ENCODE data around the gene USP16. TPM values are rescaled to one million over a fixed set of nuclear protein-coding genes. Genes with fewer than 3 reads are reported as not detected.
A peak's percentile ranks its signal among the peaks of the same experiment; 100 is the strongest.

The USP16 gene
- total RNA-seq, 1 experiment from 2014 or later, result 24.1 TPM

GRCh38 chr21:28993293-28993629 lies 31.2 kb upstream of the USP16 start:
- H3K27ac ChIP-seq (ENCODE audit: low read length), result peak overlapping the region; percentile 60
- H3K9me3 ChIP-seq (ENCODE audit: low read length), result no peaks in the 10 kb centered on the region
- TSS peak; percentile 99 for BruUV-seq (replicated peaks)
- H2AFZ ChIP-seq (ENCODE audit: low read length), result peak overlapping the region; percentile 83
- H3K4me2 ChIP-seq (ENCODE audit: low read length), result peak overlapping the region; percentile 84
- TF ChIP-seq EZH2 (IDR thresholded peaks at IDR 0.05; ENCODE audit: low read length, unreplicated experiment) (no peak), EZH2phosphoT487 (IDR thresholded peaks at IDR 0.05; ENCODE audit: borderline replicate concordance, low read length) (no peak), CTCF (conservative IDR thresholded peaks at IDR 0.05; ENCODE audit: low read depth, low read length) (no peak)
- H3K36me3 ChIP-seq (ENCODE audit: low read depth, low read length), result no peaks in the 10 kb centered on the region
- DNase-seq (no peak), ATAC-seq (no peak)
- intact Hi-C loops (cut with micrococcal nuclease), result loop anchor here (2.0 kb wide), 1 partner anchor 32 kb away; the partner anchor contains the start of gene USP16
- no peaks in the 10 kb centered on the region for H3K9me2 ChIP-seq (replicated peaks; ENCODE audit: low read length)
- no peaks in the 10 kb centered on the region for H3K27me3 ChIP-seq (ENCODE audit: low read length)
- ChIA-PET POLR2A (ENCODE audit: unreplicated experiment) (interaction anchor here (1.1 to 1.3 kb wide), 2 partner anchors 9 to 32 kb away, joined by 9 read pairs; no protein-coding TSS in a partner anchor), CTCF (no interaction called here)
- H3K79me2 ChIP-seq (ENCODE audit: low read length), result peaks cover 43% of the 10 kb centered on the region
- peak overlapping the region; percentile 67 for H3K9ac ChIP-seq (ENCODE audit: low read length)
- H3K4me3 ChIP-seq (ENCODE audit: low read length), result peak overlapping the region; percentile 83
- H3K4me1 ChIP-seq (ENCODE audit: insufficient read depth, low read length), result peaks cover 22% of the 10 kb centered on the region
- H4K20me1 ChIP-seq (ENCODE audit: low read length), result no peaks in the 10 kb centered on the region
- H3F3A ChIP-seq (ENCODE audit: low read length, unreplicated experiment), result no peaks in the 10 kb centered on the region

- H3K4me2 ChIP-seq (ENCODE audit: low read length), result peak overlapping the region; percentile 94
- H3K36me3 ChIP-seq (ENCODE audit: low read depth, low read length), result peaks cover 8% of the 10 kb centered on the region; the same call in 1 of the 2 replicates
- H3F3A ChIP-seq (ENCODE audit: low read length, unreplicated experiment), result no peaks in the 10 kb centered on the region
- H3K4me3 ChIP-seq (ENCODE audit: low read length), result peak overlapping the region; percentile 74
- ATAC-seq (peak; percentile 97), DNase-seq (peak; percentile 89)
- ChIA-PET CTCF (no interaction called here), POLR2A (ENCODE audit: unreplicated experiment) (interaction anchor here (1.1 to 1.2 kb wide), 2 partner anchors 10 to 22 kb away, joined by 9 to 15 read pairs; partner anchors contain the start of genes LTN1 and USP16)
- TSS peak; percentile 50 for BruUV-seq (replicated peaks)
- no peaks in the 10 kb centered on the region for H3K27me3 ChIP-seq (ENCODE audit: low read length)
- H2AFZ ChIP-seq (ENCODE audit: low read length), result peak overlapping the region; percentile 94
- no peaks in the 10 kb centered on the region for H3K9me2 ChIP-seq (replicated peaks; ENCODE audit: low read length)
- intact Hi-C loops (cut with micrococcal nuclease), result no loop called here
- H3K27ac ChIP-seq (ENCODE audit: low read length), result peak overlapping the region; percentile 56
- TF ChIP-seq CTCF (conservative IDR thresholded peaks at IDR 0.05; ENCODE audit: low read depth, low read length) (no peak), EZH2 (IDR thresholded peaks at IDR 0.05; ENCODE audit: low read length, unreplicated experiment) (no peak), EZH2phosphoT487 (IDR thresholded peaks at IDR 0.05; ENCODE audit: borderline replicate concordance, low read length) (no peak)
- no peaks in the 10 kb centered on the region for H4K20me1 ChIP-seq (ENCODE audit: low read length)
- H3K9ac ChIP-seq (ENCODE audit: low read length), result peak overlapping the region; percentile 84
- H3K4me1 ChIP-seq (ENCODE audit: insufficient read depth, low read length), result peaks cover 3% of the 10 kb centered on the region; the same call in 1 of the 2 replicates
- no peaks in the 10 kb centered on the region for H3K9me3 ChIP-seq (ENCODE audit: low read length)
- H3K79me2 ChIP-seq (ENCODE audit: low read length), result no peaks in the 10 kb centered on the region
Measured at GRCh38 chr21:29002442-29003144, 21.9 kb upstream of the USP16 start.

GRCh38 chr21:29005696-29006095 lies 18.8 kb upstream of the USP16 start:
- no peak overlapping the region for H3K9ac ChIP-seq (ENCODE audit: low read length)
- H3K36me3 ChIP-seq (ENCODE audit: low read depth, low read length), result peaks cover 18% of the 10 kb centered on the region
- H3K4me3 ChIP-seq (ENCODE audit: low read length), result no peak overlapping the region
- H3K27ac ChIP-seq (ENCODE audit: low read length), result no peak overlapping the region
- H3F3A ChIP-seq (ENCODE audit: low read length, unreplicated experiment), result no peaks in the 10 kb centered on the region
- no peaks in the 10 kb centered on the region for H4K20me1 ChIP-seq (ENCODE audit: low read length)
- H2AFZ ChIP-seq (ENCODE audit: low read length), result no peak overlapping the region
- ChIA-PET POLR2A (ENCODE audit: unreplicated experiment) (no interaction called here), CTCF (no interaction called here)
- H3K4me1 ChIP-seq (ENCODE audit: insufficient read depth, low read length), result peaks cover 3% of the 10 kb centered on the region; the same call in 1 of the 2 replicates
- H3K4me2 ChIP-seq (ENCODE audit: low read length), result no peak overlapping the region
- H3K27me3 ChIP-seq (ENCODE audit: low read length), result no peaks in the 10 kb centered on the region
- no peaks in the 10 kb centered on the region for H3K79me2 ChIP-seq (ENCODE audit: low read length)
- intact Hi-C loops (cut with micrococcal nuclease), result no loop called here
- H3K9me2 ChIP-seq (replicated peaks; ENCODE audit: low read length), result no peaks in the 10 kb centered on the region
- BruUV-seq (replicated peaks), result no TSS peak
- DNase-seq (peak; percentile 10), ATAC-seq (no peak)
- H3K9me3 ChIP-seq (ENCODE audit: low read length), result no peaks in the 10 kb centered on the region
- TF ChIP-seq CTCF (conservative IDR thresholded peaks at IDR 0.05; ENCODE audit: low read depth, low read length) (no peak), EZH2phosphoT487 (IDR thresholded peaks at IDR 0.05; ENCODE audit: borderline replicate concordance, low read length) (no peak), EZH2 (IDR thresholded peaks at IDR 0.05; ENCODE audit: low read length, unreplicated experiment) (no peak)
